ENCODE measurements around the gene SLC8A2.

DNA sequence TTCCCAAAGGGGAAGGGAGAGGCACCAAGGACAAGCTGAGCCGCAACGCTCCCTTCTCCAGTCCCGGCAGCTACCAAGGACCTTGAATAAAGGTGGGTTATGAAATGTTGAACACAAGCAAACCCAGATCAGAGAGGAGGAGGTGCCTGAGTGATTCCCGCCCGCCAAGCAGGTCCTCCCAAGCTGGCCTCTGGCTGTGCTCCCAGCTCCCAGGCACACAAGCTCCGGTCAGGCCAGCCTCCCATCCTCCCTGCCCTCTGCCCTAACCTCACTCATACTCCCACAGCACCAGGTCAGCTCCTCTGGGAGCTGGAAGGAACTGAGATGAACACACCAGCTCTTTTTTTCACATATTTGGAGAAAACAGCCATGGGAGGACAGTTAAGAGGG, 39.4 kb upstream of the SLC8A2 start:
- TF ChIP-seq, protein P1, sequence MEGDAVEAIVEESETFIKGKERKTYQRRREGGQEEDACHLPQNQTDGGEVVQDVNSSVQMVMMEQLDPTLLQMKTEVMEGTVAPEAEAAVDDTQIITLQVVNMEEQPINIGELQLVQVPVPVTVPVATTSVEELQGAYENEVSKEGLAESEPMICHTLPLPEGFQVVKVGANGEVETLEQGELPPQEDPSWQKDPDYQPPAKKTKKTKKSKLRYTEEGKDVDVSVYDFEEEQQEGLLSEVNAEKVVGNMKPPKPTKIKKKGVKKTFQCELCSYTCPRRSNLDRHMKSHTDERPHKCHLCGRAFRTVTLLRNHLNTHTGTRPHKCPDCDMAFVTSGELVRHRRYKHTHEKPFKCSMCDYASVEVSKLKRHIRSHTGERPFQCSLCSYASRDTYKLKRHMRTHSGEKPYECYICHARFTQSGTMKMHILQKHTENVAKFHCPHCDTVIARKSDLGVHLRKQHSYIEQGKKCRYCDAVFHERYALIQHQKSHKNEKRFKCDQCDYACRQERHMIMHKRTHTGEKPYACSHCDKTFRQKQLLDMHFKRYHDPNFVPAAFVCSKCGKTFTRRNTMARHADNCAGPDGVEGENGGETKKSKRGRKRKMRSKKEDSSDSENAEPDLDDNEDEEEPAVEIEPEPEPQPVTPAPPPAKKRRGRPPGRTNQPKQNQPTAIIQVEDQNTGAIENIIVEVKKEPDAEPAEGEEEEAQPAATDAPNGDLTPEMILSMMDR (IDR thresholded peaks at IDR 0.05): no peak
- TF ChIP-seq, protein P2, sequence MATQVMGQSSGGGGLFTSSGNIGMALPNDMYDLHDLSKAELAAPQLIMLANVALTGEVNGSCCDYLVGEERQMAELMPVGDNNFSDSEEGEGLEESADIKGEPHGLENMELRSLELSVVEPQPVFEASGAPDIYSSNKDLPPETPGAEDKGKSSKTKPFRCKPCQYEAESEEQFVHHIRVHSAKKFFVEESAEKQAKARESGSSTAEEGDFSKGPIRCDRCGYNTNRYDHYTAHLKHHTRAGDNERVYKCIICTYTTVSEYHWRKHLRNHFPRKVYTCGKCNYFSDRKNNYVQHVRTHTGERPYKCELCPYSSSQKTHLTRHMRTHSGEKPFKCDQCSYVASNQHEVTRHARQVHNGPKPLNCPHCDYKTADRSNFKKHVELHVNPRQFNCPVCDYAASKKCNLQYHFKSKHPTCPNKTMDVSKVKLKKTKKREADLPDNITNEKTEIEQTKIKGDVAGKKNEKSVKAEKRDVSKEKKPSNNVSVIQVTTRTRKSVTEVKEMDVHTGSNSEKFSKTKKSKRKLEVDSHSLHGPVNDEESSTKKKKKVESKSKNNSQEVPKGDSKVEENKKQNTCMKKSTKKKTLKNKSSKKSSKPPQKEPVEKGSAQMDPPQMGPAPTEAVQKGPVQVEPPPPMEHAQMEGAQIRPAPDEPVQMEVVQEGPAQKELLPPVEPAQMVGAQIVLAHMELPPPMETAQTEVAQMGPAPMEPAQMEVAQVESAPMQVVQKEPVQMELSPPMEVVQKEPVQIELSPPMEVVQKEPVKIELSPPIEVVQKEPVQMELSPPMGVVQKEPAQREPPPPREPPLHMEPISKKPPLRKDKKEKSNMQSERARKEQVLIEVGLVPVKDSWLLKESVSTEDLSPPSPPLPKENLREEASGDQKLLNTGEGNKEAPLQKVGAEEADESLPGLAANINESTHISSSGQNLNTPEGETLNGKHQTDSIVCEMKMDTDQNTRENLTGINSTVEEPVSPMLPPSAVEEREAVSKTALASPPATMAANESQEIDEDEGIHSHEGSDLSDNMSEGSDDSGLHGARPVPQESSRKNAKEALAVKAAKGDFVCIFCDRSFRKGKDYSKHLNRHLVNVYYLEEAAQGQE (IDR thresholded peaks at IDR 0.05; ENCODE audit: insufficient read depth in 1 of 2, low read depth in 2 of 2, low read length in 1 of 2): no peak
- TF ChIP-seq POLR2AphosphoS5 (IDR thresholded peaks at IDR 0.05; ENCODE audit: low read depth, low read length) (no peak), TCF7L2 (IDR thresholded peaks at IDR 0.05; ENCODE audit: low read depth, low read length) (no peak), SIN3A (IDR thresholded peaks at IDR 0.05; ENCODE audit: borderline replicate concordance, insufficient read depth, low read depth, low read length) (no peak)

Measured in Panc1 (cell line).